T-helper 1 cell treated with Interleukin-12 subunit alpha and Interleukin-12 subunit beta and Interleukin-4 antibody, amounts not matched to agents 30 μg/mL and 1 μg/mL, for 36 hours (primary cell): ENCODE data around the gene NANOS3.
A peak's percentile ranks its signal among the peaks of the same experiment; 100 is the strongest.

ENCODE experiments used
- H3K27ac Mint-ChIP-seq: one replicate; pipeline ENCODE4 v1.8.0; 2021; ENCODE audit warnings: mild to moderate bottlenecking, mixed read lengths
- H3K27me3 Mint-ChIP-seq: one replicate; pipeline ENCODE4 v1.8.0; 2021; ENCODE audit warnings: low read depth, mixed read lengths
- H3K36me3 Mint-ChIP-seq: one replicate; pipeline ENCODE4 v1.8.0; 2021; ENCODE audit warnings: low read depth, mixed read lengths
- H3K4me1 Mint-ChIP-seq: one replicate; pipeline ENCODE4 v1.8.0; 2021; ENCODE audit warnings: low read depth, mixed read lengths
- H3K4me3 Mint-ChIP-seq: one replicate; pipeline ENCODE4 v1.8.0; 2021; ENCODE audit warnings: mild to moderate bottlenecking, moderate library complexity, mixed read lengths
- H3K9me3 Mint-ChIP-seq: one replicate; pipeline ENCODE4 v1.8.0; 2021; ENCODE audit warnings: mixed read lengths

NANOS3 gene

DNA sequence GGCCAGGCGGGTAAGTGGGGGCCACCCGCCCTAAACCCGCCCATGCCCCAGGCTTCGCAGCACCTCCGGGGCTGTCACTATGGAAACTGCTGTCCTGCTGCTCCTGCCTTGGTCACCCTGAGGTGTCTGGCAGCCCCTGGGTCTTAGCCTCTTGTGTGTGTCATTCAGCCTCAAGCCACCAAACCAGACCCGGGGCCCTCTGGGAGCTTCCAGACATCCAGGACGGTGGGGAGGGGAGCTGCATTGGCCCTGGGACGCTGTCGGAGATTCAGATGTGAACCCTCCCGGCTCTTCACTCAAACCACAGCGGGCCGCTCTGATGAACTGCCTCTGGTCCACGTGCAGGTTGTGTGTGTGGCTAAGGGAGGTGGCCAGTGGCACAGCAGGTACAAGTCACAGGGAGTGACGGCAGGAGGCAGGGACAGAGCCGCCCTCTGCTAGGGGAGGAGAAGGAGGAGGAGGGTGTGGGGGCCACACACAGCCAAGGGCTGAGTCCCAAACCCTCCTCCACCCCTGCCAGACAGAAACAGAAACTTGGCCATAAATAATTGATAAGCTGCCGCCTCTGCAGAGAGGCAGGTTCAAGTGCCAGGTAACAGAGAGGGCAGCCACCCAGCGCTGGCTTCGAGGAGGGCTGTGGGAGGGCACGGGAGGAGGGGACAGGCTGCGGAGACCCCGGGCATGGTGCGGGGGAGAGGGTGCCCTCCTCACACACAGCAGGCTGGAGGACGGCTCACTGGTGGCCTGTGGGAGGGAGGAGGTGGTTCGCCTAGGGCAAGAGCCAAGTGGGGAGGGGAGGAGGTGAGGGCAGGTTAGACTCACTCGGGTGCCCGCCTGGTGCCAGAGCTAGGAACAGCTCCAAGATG lies 8.0 kb downstream of the NANOS3 start:
- no peak overlapping the region for H3K4me3 Mint-ChIP-seq
- no peaks in the 10 kb centered on the region for H3K27me3 Mint-ChIP-seq
- no peaks in the 10 kb centered on the region for H3K9me3 Mint-ChIP-seq
- peaks cover 24% of the 10 kb centered on the region for H3K4me1 Mint-ChIP-seq
- H3K36me3 Mint-ChIP-seq = no peaks in the 10 kb centered on the region
- H3K27ac Mint-ChIP-seq = no peak overlapping the region

DNA sequence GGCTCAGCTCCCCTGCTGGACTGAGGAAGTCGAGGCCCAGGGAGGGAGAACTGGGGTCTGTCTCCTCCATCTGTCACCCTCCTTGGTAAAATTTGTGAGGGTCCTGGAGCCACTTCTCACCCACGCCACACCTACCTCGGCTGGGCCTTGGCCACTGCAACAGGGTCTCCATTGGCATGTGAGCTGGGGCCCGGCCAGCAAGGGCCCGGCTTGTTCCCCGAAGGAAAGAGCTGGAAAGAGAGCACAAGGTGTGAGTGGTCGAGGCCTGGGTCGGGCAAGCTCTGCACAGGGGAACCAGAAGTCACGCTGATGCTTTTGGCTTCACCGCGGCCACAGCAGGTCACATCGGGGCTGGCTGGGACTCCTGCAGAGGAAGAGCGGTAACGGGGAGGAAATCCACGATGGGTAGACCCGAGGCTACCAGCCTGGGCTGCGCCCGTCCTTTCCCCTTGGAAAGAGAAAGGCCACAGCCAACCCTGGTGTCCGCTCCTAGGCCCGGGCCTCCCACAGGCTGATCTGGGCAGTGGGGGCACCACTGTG lies 9.0 kb downstream of the NANOS3 start:
- Mint-ChIP-seq H3K27me3 (no peaks in the 10 kb centered on the region), H3K4me1 (peaks cover 17% of the 10 kb centered on the region), H3K9me3 (no peaks in the 10 kb centered on the region), H3K4me3 (no peak overlapping the region), H3K36me3 (no peaks in the 10 kb centered on the region), H3K27ac (no peak overlapping the region)

DNA sequence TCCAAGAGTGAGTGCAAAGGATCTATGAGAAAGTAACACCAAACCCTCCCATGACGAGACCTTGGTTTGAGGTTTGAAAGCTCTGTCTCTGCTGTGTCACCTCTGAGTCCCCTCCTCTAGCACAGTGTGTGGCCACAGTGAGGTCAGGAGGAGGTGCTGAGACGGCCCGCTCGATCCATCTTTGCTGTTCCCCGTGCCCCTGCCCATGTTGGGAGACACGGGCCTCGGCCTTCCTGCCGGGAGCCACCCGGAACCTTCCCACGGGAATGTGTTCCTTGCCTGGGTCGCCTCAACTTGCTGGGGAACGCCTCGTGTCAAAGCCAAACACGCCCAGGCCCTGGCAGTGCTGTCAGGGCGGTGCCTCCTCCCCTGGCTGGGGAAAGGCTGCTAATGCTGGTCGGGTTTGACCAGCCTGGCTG lies 10.1 kb downstream of the NANOS3 start:
- Mint-ChIP-seq H3K4me1 (peaks cover 8% of the 10 kb centered on the region), H3K27me3 (no peaks in the 10 kb centered on the region), H3K4me3 (no peak overlapping the region), H3K27ac (no peak overlapping the region), H3K9me3 (no peaks in the 10 kb centered on the region), H3K36me3 (no peaks in the 10 kb centered on the region)

DNA sequence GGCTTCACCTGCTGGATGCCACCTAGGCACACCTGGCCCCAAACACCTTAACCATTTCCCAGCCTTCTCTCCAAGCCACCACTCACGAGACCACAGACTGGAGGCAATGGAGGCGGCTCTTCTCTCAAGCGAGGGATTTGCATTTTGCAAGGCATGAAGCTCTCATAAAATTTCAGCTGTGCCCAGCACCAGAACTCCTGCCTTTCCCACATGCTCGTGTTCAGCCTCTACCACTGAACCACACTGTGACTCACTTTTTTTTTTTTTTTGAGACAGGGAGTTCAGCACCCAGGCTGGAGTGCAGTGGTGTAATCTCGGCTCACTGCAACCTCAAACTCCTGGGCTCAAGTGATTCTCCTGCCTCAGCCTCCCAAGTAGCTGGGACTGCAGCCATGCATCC lies 10.6 kb downstream of the NANOS3 start:
- no peaks in the 10 kb centered on the region for H3K36me3 Mint-ChIP-seq
- H3K4me3 Mint-ChIP-seq = no peak overlapping the region
- no peaks in the 10 kb centered on the region for H3K9me3 Mint-ChIP-seq
- peaks cover 5% of the 10 kb centered on the region for H3K4me1 Mint-ChIP-seq
- no peak overlapping the region for H3K27ac Mint-ChIP-seq
- H3K27me3 Mint-ChIP-seq = no peaks in the 10 kb centered on the region

DNA sequence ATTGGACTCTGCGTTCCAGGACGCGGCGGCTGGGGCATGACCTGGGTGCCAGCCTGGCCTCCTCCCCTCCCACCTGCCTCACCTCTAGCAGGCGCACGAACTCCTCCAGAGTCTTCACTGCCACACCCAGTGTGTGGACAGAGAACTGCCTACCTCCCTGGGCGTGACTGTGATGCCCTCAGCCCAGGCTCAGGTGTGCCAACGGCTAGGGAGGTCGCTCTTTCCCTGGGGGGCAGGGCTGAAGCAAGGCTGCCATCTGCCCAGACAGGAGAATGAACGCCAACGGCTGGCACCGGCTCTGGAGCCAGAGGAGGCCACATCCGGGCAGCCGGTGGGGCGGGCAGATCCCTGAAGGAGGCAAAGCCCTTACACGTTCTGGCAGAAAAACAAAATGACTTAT lies 11.3 kb downstream of the NANOS3 start:
- Mint-ChIP-seq H3K36me3 (no peaks in the 10 kb centered on the region), H3K4me3 (no peak overlapping the region), H3K27ac (no peak overlapping the region), H3K4me1 (peaks cover 5% of the 10 kb centered on the region), H3K9me3 (no peaks in the 10 kb centered on the region), H3K27me3 (no peaks in the 10 kb centered on the region)

DNA sequence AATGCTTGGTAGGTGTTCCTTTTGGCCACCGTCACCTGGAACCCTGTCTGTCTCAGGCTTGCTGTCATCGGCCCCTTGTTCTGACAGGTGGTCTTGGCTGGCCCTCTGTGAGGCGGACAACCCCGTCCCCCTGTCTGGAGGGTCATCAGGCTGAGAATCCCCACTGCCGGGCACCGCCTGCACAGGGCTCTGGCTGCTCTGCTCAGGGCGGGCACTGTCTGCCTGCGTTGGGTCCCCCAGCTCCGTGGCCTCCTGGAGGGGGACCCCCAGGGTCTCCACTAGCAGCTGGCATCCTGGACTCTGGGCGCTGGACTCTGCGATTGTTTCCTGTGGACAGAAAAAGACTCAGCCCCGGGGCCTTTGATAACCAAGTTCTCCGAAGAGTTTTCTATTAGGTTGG lies 13.2 kb downstream of the NANOS3 start:
- no peak overlapping the region for H3K27ac Mint-ChIP-seq
- no peaks in the 10 kb centered on the region for H3K4me1 Mint-ChIP-seq
- no peak overlapping the region for H3K4me3 Mint-ChIP-seq
- no peaks in the 10 kb centered on the region for H3K36me3 Mint-ChIP-seq
- H3K9me3 Mint-ChIP-seq = no peaks in the 10 kb centered on the region
- H3K27me3 Mint-ChIP-seq = no peaks in the 10 kb centered on the region

DNA sequence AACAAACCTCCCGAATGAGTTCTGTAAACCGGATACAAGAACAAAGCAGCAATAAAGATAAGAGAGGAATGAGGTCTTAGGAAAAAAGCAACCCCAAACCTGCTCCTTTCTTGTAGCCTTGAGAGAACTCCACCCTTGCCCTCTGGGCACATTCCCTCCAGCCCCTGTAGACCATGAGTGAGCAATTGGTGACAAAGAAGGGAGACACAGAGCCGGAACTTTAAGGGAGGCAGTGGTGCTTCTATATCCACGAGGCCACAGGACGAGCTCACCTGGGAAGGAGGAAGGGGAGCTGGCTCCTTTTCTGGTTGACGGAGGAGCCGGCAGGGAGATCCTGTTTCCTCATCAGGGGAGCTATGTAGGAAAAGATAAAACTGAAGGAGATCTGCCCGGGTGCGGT lies 15.9 kb downstream of the NANOS3 start:
- Mint-ChIP-seq H3K36me3 (no peaks in the 10 kb centered on the region), H3K4me1 (no peaks in the 10 kb centered on the region), H3K27ac (no peak overlapping the region), H3K4me3 (no peak overlapping the region), H3K27me3 (no peaks in the 10 kb centered on the region), H3K9me3 (no peaks in the 10 kb centered on the region)

DNA sequence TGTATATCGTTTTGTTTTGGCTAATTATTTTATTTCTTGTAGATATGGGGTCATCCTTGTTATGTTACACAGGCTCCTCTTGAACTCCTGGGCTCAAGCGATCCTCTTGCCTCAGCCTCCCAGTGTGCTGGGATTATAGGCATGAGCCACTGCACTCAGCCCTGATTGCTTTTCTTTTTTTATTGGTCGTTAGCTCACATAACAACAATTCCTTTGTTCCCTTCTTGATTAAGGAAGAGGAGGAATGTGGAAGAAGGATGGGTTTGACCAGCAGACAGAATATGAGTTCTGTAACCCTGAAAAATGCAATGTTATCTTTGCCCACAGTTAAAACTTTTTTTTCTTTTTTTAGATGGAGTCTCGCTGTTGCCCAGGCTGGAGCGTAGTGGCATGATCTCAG lies 17.6 kb downstream of the NANOS3 start:
- Mint-ChIP-seq H3K27ac (no peak overlapping the region), H3K27me3 (no peaks in the 10 kb centered on the region), H3K4me3 (no peak overlapping the region), H3K9me3 (no peaks in the 10 kb centered on the region), H3K4me1 (no peaks in the 10 kb centered on the region), H3K36me3 (no peaks in the 10 kb centered on the region)

DNA sequence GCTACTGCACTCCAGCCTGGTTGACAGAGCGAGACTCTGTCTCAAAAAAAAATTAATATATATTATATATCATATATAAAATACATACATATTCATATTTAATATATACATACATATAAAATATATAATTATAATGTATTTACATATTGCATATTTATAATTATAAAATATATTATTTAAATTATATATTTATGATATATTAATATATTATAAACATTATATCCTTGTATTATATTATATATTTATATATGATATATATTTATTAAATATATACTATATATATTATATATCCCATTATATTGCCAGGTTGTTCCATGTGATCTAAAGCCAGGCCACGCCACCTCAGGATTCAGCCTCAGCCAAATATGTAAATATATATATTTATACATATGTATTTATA lies 19.3 kb downstream of the NANOS3 start:
- H3K36me3 Mint-ChIP-seq = no peaks in the 10 kb centered on the region
- H3K27ac Mint-ChIP-seq = no peak overlapping the region
- H3K9me3 Mint-ChIP-seq = no peaks in the 10 kb centered on the region
- no peaks in the 10 kb centered on the region for H3K27me3 Mint-ChIP-seq
- H3K4me3 Mint-ChIP-seq = no peak overlapping the region
- H3K4me1 Mint-ChIP-seq = no peaks in the 10 kb centered on the region

DNA sequence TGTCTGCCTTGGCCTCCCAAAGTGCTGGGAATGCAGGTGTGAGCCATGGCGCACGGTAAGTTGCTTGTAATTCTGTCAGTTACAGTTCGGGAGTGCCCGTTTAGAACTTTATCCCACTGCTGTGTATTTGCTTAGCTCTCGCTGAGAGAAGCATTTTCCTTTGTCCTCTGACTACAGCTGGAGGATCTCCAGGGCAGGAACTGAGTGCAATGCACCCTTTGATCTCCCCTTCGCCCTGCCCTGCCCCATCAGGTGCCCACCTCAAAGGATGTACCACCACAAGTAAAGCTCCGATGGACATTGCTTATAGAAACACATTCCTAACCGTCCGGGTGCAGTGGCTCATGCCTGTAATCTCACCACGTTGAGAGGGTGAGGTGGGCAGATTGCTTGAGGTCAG lies 22.5 kb downstream of the NANOS3 start:
- no peaks in the 10 kb centered on the region for H3K27me3 Mint-ChIP-seq
- H3K9me3 Mint-ChIP-seq = no peaks in the 10 kb centered on the region
- no peak overlapping the region for H3K4me3 Mint-ChIP-seq
- no peaks in the 10 kb centered on the region for H3K4me1 Mint-ChIP-seq
- H3K36me3 Mint-ChIP-seq = no peaks in the 10 kb centered on the region
- no peak overlapping the region for H3K27ac Mint-ChIP-seq

DNA sequence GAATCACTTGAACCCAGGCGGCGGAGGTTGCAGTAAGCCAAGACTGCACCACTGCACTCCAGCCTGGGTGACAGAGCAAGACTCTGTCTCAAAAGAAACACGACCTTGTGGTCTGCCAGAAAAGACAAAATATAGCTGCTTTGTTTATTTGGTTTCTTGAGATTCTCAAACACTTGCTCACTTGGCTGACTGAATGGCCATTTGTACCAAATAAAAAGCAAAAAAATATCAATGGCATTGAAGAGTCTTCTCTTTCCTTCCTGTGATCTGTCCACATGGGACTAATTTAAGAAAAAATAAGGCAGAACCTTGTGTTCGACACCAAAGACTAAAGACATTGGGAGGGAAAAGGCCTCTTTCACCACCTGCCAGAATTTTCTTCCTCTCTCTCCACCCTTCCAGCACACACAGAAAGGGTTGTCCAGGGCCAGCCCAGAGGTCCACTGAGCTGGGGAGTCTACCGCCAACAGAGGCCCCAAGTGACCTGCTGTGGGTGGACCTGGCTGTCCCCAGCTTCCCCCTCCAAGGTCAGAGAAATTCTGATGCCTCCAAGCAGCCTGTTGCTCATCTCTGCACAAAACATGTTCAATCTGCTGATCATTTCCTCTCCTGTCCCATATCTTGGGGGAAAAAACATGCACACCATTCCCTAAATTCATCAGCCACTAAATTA lies 23.1 kb downstream of the NANOS3 start:
- Mint-ChIP-seq H3K27me3 (no peaks in the 10 kb centered on the region), H3K4me1 (peaks cover 2% of the 10 kb centered on the region), H3K4me3 (no peak overlapping the region), H3K36me3 (no peaks in the 10 kb centered on the region), H3K9me3 (no peaks in the 10 kb centered on the region), H3K27ac (no peak overlapping the region)

DNA sequence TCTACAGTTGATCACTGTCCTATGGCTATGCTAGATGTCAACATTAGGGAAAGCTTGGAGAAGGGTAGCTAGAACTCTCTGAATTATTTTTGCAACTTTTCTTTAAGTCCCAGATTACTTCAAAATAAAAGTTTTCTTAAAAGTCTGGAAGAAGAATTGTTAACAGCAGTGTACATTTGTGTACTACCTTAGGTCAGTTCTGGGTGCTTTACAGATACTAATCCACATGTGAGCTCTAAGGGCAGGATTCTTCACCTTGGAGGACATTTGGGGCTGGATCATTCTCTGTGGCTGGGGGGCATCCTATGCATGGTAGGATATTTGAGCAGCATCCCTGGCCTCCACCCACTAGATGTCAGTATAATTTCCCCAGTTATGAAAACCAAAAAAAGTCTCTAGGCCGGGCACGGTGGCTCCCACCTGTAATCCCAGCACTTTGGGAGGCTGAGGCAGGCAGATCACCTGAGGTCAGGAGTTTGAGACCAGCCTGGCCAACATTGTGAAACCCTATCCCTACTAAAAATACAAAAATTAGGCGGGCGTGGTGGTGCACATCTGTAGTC lies 26.1 kb downstream of the NANOS3 start:
- no peaks in the 10 kb centered on the region for H3K27me3 Mint-ChIP-seq
- H3K4me3 Mint-ChIP-seq = no peak overlapping the region
- no peaks in the 10 kb centered on the region for H3K9me3 Mint-ChIP-seq
- no peak overlapping the region for H3K27ac Mint-ChIP-seq
- peaks cover 4% of the 10 kb centered on the region for H3K36me3 Mint-ChIP-seq
- H3K4me1 Mint-ChIP-seq = peaks cover 17% of the 10 kb centered on the region

DNA sequence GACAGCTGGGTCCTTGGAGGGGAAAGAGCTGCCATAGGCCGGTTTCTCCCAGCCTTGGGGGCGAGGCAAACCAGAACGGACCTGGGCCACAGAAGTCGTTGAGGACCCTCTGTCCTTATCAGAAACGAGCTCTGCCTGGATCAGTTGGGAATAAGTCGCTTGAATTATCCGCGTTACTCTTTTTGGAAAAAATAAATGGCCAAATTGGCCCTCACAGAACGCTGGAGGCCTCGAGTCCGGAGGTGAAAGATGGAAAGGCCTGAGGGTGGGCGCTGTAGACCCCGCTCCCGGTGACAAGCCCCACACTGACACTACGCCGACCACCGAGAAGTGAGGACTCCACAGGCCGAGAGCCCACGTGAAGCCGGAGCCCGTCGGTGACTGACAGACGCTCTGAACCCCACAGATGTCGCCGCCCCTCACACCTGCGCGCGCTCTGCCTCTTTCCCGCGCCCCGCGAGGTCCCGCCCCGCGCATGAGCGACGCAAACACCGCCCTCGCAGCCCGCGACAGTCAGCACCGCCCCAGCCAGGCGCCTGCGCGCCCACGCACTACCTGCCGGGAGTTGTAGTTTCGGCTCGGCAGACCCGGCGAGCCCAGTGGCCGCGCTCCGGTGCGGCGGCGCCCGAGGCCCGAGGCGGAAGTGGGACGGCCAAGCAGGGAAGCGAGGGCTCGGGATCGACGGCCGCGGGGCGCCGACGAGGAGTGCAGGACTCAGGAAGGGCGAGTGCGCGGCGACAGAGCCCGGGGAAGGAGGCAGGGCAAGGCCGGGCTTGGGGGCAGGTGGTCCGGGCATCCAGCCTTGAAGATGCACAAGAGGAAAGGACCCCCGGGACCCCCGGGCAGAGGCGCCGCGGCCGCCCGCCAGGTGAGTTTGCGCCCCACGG lies 28.9 kb downstream of the NANOS3 start, which contains the start of the genes BRME1 and CC2D1A:
TSS of gene BRME1 (minus strand) at position 484 of the 887 bp plus-strand sequence. CDS start 1,225 bp downstream, outside the sequence.
TSS of gene CC2D1A (plus strand) at position 568 of the 887 bp plus-strand sequence. CDS start at position 809, 241 bp downstream.
- peak within 1 kb of the TSS; percentile 84 for H3K27ac Mint-ChIP-seq
- peaks cover 17% of the 10 kb centered on the region for H3K4me1 Mint-ChIP-seq
- H3K4me3 Mint-ChIP-seq = peak within 1 kb of the TSS; percentile 84
- H3K36me3 Mint-ChIP-seq = peaks cover 4% of the 10 kb centered on the region
- H3K27me3 Mint-ChIP-seq = no peaks in the 10 kb centered on the region
- no peaks in the 10 kb centered on the region for H3K9me3 Mint-ChIP-seq

DNA sequence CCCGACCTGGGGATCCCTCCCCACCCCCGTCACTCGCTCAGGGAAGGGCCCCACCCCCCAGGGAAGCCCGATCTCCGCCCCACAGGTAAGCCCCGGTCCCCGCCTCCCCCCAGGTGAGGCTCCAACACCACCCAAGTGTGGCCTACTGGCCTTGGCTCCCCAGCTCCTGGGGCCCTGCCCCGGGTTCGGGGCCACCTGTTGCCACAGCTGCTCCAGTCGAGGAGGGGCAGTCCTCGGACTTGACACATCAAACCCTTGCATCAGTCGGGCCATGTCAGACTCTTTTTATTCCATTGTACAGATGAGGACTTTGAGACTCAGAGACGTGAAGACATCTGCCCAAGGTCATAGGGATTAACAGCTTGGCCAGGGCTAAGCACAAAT lies 29.6 kb downstream of the NANOS3 start:
- Mint-ChIP-seq H3K36me3 (peaks cover 4% of the 10 kb centered on the region), H3K4me3 (peak overlapping the region; percentile 81), H3K27ac (peak overlapping the region; percentile 65), H3K4me1 (peaks cover 17% of the 10 kb centered on the region), H3K9me3 (no peaks in the 10 kb centered on the region), H3K27me3 (no peaks in the 10 kb centered on the region)
